ENCODE data around the gene ROCK2.

The ROCK2 gene

DNA sequence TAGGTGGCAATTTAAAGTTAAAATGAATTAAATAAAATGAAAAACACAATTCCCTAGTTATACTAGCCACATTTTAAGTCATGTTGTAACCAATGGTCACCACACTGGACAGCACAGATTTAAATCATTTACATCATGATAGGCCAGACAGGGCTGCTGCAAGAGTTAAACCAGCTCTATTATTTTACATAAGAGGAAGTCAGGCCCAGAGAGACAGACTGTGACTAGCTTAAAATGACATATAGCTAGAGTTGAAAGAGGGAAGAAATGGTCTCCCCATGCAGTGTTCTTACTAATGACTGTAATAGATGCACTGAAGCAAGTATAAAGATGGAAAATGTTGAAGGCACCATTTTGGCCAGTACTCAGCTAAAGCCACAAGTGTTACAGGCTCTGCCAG, 119.5 kb downstream of the ROCK2 start:
- DNase-seq, result no peak

- DNase-seq, result no peak
Measured at GRCh38 chr2:11222845-11223244, 121.6 kb downstream of the ROCK2 start.

GRCh38 chr2:11220445-11220844, 124.0 kb downstream of the ROCK2 start:
- DNase-seq, result no peak

- DNase-seq, result no peak
Measured at GRCh38 chr2:11215407-11215806, 129.0 kb downstream of the ROCK2 start.

- DNase-seq, result no peak
Measured at GRCh38 chr2:11214770-11215169, 129.7 kb downstream of the ROCK2 start.

- no peak for DNase-seq
Measured at GRCh38 chr2:11213975-11214374, 130.5 kb downstream of the ROCK2 start.

DNA sequence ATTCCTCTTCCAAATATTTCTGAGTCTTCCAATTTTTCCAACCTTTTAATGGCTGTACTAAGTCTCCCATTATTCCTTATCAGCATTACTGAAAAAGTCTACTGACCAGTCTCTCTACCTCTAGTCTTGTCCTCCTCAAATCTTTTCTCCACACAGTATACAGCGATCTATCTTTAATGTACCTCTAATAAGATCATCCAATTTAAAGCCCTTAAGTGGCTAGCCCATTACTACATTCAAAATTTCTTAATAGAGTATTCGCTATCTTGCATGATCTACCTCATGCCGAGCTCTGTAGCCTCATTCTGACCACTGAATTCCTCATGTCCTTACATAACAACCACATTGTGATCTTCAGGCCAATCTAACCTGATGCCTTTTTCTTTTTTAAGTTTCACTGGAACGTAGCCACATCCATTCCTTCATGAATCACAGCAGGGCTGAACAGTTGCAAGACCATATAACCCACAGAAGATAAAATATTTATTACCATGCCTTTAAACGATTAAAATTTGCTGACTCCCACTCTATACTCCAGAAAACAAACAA, 131.3 kb downstream of the ROCK2 start:
- no peak for DNase-seq

DNA sequence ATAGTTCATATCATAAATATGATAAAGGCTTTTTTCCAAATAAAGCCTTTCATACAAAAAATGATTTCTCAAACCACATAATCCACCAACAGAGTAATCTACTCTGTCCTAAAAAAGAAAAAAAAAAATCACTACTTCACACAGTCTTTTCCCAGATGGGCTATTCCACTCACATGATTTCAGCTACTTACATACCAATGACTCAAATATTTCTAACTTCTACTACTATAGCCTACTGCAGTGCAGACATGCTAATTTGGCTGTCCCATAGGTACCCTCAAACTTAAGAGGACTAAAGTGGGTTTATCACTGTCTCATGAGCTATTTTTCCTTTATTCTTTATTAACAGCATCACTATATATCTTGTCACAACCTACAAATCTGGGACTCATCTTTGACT, 131.8 kb downstream of the ROCK2 start:
- DNase-seq, result no peak

- DNase-seq, result no peak
Measured at GRCh38 chr2:11208083-11208482, 136.4 kb downstream of the ROCK2 start.

DNA sequence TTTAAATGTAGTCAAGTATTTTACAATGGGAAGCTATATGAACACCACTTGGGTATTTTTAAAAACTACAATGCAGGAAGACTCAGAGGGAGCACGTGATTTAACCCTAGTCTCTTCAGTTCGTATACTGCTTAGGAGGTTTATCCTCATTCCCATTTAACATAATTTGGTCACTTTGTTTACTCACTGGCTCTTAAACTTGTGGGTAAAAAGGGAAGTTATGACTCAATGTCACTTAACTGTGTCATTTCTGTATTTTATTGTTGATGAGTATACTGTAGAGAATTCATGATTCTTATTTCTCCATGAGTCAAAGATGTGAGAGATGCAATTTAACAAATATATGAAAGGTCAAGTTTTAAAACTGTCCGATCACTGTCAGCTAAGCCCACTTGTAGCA, 141.0 kb downstream of the ROCK2 start:
- no peak for DNase-seq

DNA sequence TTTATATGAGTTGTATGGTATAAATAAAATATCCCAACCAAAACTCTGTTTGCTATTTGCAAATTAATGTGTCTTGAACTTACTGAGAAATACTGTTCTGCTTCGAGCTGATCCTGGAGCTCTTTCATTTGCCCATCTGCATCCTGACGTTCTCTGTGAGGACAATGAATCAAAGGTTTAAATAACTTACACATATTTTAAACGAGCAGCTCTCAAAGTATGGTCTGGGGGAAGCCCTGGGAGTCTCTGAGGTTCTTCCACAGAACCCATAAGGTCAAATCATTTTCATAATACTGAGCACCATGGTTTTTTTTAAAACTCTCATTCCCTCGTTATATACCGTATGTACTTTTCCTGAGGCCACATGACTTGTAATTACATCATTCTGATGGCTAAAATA, 142.5 kb downstream of the ROCK2 start:
- DNase-seq, result no peak

DNA sequence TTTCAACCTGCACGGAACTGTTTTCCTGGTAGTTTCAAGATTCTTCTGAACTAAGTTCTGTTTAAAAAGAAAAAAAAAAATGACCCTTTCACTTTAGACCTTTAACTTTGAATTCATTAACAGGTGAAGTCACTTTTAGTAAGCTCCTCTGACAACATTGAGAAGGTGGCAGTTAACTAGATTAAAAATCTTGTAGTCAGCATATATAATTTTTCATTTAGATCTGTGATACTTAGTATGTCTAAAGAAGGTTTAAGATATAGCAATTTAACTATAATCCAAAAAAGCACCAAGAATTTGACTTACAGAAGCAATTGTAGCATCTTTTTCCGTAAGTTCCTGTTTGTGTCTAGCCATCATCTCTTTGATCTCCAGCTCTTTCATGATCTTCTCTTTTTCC, 143.8 kb downstream of the ROCK2 start:
- DNase-seq, result no peak

- no peak for DNase-seq
Measured at GRCh38 chr2:11196246-11196645, 148.2 kb downstream of the ROCK2 start.

DNA sequence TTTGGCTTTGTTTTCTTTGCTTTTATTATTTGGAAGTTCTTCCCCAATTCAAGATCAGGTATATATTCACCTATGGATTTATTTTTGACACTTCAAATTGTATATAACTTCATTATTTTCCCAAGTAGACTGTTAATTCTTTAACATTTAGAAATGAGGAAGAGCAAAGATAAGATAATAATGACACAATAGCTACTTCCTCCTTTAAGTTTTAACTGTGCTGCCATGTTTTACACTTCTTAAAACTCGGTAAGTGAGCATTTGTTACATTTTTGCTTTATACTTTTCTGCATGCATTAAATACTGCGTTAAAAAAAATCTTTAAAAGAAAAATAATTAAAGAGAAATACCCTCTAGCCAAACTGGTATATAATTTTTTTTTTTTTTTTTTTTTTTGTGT, 156.7 kb downstream of the ROCK2 start:
- no peak for DNase-seq

DNA sequence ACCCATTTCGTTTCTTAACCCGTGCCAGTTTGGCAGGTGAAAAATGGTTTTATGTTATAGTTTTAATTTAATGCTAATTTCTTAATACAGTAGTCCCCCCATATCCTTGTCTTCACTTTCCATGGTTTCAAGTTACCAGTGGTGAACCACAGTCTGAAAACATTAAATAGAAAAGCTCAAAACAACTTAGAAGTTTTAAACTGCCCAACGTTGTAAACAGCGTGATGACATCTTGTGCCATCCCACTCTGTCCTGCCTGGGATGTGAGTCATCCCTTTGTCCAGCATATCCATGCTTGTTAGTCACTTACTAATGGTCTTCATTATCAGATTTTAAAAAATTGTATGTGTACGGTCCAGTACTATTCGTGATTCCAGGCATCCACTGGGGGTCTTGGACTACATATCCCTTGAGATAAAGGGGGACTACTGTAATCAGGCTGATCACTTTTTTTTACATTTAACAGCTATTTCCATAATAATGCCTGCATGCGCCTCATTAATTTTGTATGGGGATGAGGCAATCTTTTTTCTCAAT, 157.3 kb downstream of the ROCK2 start:
- DNase-seq, result no peak

DNA sequence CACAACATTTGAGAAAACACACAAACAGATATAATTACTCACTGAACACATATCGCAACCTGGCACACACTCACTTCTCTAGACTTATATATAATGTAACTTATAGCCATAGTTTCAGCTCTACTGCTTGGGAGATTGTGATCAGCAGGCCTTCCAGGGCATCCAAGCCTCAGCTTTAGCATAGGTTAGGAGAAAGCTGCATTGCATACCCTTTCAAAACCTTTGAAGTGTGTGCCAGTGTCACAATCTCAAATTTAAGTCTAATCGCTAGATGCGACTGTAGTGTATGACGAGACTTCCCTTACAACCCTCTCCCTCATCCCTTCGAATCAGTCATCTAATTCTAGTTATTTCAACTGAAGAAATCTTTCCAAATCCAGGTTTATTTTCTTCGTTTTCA, 158.3 kb downstream of the ROCK2 start:
- DNase-seq, result no peak

GRCh38 chr2:11182951-11183350, 161.5 kb downstream of the ROCK2 start:
- no peak for DNase-seq

DNA sequence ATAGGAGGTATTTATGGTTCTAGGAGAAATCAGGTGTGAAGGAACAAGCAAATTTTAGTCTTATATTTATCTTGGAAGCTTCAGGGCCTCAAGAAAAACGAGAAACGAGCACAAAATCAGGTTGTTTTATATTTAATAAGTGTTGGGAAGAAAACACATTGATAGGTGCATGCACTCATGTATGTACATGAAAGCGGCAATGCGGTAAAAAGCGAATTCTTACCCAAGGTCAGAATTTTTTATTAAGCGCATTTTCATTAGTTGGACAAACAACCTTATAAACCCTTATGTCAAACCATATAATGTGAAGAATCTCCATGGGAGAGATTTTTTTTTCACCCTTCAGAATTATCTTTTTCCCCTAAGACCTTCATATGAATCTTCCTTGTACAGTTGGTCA, 163.8 kb downstream of the ROCK2 start:
- no peak for DNase-seq

DNA sequence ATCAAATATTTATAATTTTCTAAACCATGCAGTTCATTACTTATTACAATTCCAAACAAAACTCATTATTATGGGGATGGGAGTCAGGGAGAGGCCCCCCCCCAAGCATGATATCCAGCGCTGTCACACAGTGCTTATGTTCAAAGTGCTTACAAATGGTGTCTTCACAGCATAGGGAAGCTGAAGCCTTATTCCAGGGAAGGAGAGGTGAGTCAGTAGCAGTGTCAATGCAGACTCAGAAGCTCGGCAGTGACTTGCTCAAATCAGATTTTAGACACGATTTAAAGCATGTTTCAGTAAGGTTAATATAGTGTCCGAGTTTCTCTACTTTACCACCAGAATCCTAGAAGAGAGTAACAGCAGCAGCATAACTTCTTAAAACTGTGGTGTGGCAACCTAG, 164.5 kb downstream of the ROCK2 start:
- no peak for DNase-seq

- DNase-seq, result no peak
Measured at GRCh38 chr2:11179196-11179595, 165.2 kb downstream of the ROCK2 start.

DNA sequence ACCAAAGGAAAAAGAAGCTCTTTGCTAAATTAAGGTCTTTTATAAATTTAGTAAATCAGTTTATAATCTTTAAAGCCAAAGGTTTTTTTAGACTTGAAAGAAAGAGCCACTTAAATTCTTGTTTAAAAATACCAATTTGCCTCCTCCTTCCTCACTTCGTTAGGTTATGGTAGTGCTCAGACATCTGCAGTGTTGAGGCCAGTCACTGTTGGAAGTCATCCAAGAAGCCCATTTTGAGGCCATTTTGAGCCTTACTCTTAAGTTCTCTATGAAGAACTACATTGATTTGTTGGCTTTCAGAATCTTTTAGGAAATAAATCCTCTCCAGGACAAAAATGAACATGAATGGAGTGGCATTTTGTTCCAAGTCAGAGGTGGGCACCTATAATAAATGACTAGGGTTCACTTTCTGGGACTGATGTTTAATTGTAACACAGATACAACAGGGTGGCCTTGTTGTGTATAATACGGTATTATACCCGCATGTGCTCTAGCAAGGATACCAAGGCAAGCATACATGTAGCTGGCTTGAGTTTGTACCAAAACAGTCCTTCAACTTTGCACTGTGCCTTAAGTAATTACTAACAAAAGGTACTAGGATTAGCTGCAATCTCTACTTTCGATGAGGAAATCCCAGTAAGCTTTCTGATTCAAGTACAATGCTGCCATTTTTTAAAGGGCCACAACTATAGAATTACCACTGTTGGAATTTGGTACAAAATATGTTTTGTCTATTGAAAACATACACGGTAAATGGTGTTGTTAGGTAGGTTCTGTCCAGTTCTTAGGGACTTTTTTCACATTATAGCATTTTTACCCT, 166.4 kb downstream of the ROCK2 start:
- DNase-seq, result no peak

GRCh38 chr2:11175293-11175795, 169.1 kb downstream of the ROCK2 start:
- no peak for DNase-seq

DNA sequence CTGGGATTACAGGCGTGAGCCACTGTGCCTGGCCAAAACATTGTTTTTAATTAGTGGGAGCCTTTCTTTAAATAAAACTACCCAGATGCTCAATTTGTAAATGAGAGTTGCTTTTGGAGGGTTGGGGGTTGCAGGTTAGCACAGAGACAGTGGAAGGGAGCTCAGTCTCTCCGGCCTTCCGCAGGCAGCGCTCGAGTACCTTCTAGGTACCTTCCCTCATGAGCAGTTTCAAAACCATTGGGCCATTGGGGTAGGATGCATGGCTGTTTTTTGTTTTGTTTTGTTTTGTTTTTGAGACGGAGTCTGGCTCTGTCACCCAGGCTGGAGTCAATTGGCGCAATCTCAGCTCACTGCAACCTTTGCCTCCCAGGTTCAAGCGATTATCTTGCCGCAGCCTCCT, 170.2 kb downstream of the ROCK2 start:
- DNase-seq, result no peak

- no peak for DNase-seq
Measured at GRCh38 chr2:11169333-11169732, 175.1 kb downstream of the ROCK2 start.

GRCh38 chr2:11168488-11168887, 175.9 kb downstream of the ROCK2 start:
- no peak for DNase-seq

Measured in NCI-H510A treated with DMSO at 0.1 percent for 48 hours (cell line).